OCI-LY7 (cell line): ENCODE data around the gene MET. TPM values are rescaled to one million over a fixed set of nuclear protein-coding genes. Genes with fewer than 3 reads are reported as not detected.

Experiments
- BruUV-seq: library from RNA; stranded (reverse); fragments of 400-500 nt; replicated peaks from 2 replicates; lab custom pipeline; 2021; lab: Mats Ljungman, UMichigan
- CTCF ChIA-PET: fragments of 300-600 bp; sonication (Branson Sonifier 250); formaldehyde crosslinking; loops from one replicate; lab custom pipeline; 2022; ENCODE audit warnings: antibody characterized with exemption; ENCODE audit not compliant: unreplicated experiment; lab: Charles Lee
- POLR2A ChIA-PET: fragments of 300-600 bp; sonication (Branson Sonifier 250); formaldehyde crosslinking; loops from one replicate; lab custom pipeline; 2022; ENCODE audit warnings: antibody characterized with exemption; lab: Charles Lee
- DNase-seq: peaks from one replicate; pipeline ENCODE4 v3.0.0-alpha.2; 2015; ENCODE audit warnings: low spot score
- H2AFZ ChIP-seq: fragments of 200-600 bp; sonication (generic), shearing (Covaris generic); 2 replicates; pipeline ENCODE4 v1.6.1; 2014; ENCODE audit warnings: mild to moderate bottlenecking, antibody characterized with exemption, low read length, moderate library complexity
- H3K27ac ChIP-seq: fragments of 200-600 bp; sonication (generic); 2 replicates; pipeline ENCODE4 v1.5.1; 2014; ENCODE audit warnings: mixed run types, low read depth, mild to moderate bottlenecking, moderate library complexity, low read length, inconsistent platforms; ENCODE audit not compliant: poor library complexity, severe bottlenecking
- H3K36me3 ChIP-seq: fragments of 200-600 bp; sonication (generic); 2 replicates; pipeline ENCODE4 v1.6.1; 2014; ENCODE audit warnings: mild to moderate bottlenecking, antibody characterized with exemption, low read length, moderate library complexity, mixed read lengths; ENCODE audit not compliant: insufficient read depth
- H3K4me1 ChIP-seq: fragments of 200-600 bp; sonication (generic); 2 replicates; pipeline ENCODE4 v1.5.1; 2014; ENCODE audit warnings: mild to moderate bottlenecking, low read length; ENCODE audit not compliant: insufficient read depth, poor library complexity, severe bottlenecking
- H3K4me2 ChIP-seq: fragments of 200-600 bp; sonication (generic); 2 replicates; pipeline ENCODE4 v1.6.1; 2014; ENCODE audit warnings: mild to moderate bottlenecking, low read length
- H3K4me3 ChIP-seq: fragments of 200-600 bp; sonication (generic); 2 replicates; pipeline ENCODE4 v1.5.1; 2014; ENCODE audit warnings: mild to moderate bottlenecking, low read depth, low read length; ENCODE audit not compliant: poor library complexity, severe bottlenecking
- H3K79me2 ChIP-seq: fragments of 200-600 bp; sonication (generic); 2 replicates; pipeline ENCODE4 v1.6.1; 2016; ENCODE audit warnings: low read depth, mild to moderate bottlenecking, low read length, moderate library complexity, mixed read lengths; ENCODE audit not compliant: insufficient read depth
- H3K9me2 ChIP-seq: fragments of 200-600 bp; sonication (generic); 2 replicates; pipeline ENCODE4 v1.6.1; 2016; ENCODE audit warnings: mild to moderate bottlenecking, low read length, mixed read lengths; ENCODE audit not compliant: insufficient read depth
- H3K9me3 ChIP-seq: fragments of 200-600 bp; sonication (generic); 2 replicates; pipeline ENCODE4 v1.6.1; 2014; ENCODE audit warnings: mild to moderate bottlenecking, mixed run types, low read length, mixed read lengths
- H4K20me1 ChIP-seq: fragments of 200-600 bp; sonication (generic); 2 replicates; pipeline ENCODE4 v1.6.1; 2014; ENCODE audit warnings: mild to moderate bottlenecking, antibody characterized with exemption, low read length, moderate library complexity, mixed read lengths; ENCODE audit not compliant: insufficient read depth
- EZH2phosphoT487 ChIP-seq: fragments of 200-600 bp; sonication (generic); IDR thresholded peaks from 2 replicates; pipeline ENCODE4 v1.6.1; 2018; ENCODE audit warnings: low read depth, borderline replicate concordance, mild to moderate bottlenecking, mixed run types, antibody characterized with exemption, low read length, moderate library complexity, mixed read lengths
- intact Hi-C: fragments of 100-400 bp; cut with micrococcal nuclease; formaldehyde crosslinking; loops from one replicate; pipeline ENCODE4 v1.10.0; 2022; ENCODE audit not compliant: unreplicated experiment
- total RNA-seq, 2 experiments: library from RNA; depleted of rRNA in 1 of 2; stranded (reverse); fragments of >200 nt in 1 of 2; shearing (Covaris generic) in 1 of 2; gene quantifications; 2 replicates each; pipeline ENCODE4 v1.2.3, GENCODE V29; 2014 to 2022
- TF ChIP-seq, protein P1 (sequence below): fragments of 200-600 bp; sonication (generic); conservative IDR thresholded peaks from 2 replicates; pipeline ENCODE4 v1.5.1; 2014; ENCODE audit warnings: mild to moderate bottlenecking, antibody characterized with exemption, low read length, moderate library complexity, mixed read lengths

The MET gene
- total RNA-seq, 2 experiments from 2014 or later: not detected

DNA sequence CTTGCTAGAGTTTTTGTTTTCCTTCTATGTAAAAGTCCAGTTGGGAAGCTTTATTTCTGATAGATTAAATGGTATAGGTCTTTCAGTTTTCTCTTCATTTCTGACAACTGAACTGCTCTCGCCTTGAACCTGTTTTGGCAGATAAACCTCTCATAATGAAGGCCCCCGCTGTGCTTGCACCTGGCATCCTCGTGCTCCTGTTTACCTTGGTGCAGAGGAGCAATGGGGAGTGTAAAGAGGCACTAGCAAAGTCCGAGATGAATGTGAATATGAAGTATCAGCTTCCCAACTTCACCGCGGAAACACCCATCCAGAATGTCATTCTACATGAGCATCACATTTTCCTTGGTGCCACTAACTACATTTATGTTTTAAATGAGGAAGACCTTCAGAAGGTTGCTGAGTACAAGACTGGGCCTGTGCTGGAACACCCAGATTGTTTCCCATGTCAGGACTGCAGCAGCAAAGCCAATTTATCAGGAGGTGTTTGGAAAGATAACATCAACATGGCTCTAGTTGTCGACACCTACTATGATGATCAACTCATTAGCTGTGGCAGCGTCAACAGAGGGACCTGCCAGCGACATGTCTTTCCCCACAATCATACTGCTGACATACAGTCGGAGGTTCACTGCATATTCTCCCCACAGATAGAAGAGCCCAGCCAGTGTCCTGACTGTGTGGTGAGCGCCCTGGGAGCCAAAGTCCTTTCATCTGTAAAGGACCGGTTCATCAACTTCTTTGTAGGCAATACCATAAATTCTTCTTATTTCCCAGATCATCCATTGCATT is 27.1 kb downstream of the MET start:
- no peaks in the 10 kb centered on the region for H3K79me2 ChIP-seq

DNA sequence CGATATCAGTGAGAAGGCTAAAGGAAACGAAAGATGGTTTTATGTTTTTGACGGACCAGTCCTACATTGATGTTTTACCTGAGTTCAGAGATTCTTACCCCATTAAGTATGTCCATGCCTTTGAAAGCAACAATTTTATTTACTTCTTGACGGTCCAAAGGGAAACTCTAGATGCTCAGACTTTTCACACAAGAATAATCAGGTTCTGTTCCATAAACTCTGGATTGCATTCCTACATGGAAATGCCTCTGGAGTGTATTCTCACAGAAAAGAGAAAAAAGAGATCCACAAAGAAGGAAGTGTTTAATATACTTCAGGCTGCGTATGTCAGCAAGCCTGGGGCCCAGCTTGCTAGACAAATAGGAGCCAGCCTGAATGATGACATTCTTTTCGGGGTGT is 27.7 kb downstream of the MET start:
- Histone ChIP-seq H3K9me2 (no peaks in the 10 kb centered on the region), H3K9me3 (no peaks in the 10 kb centered on the region), H3K4me2 (no peak overlapping the region), H4K20me1 (no peaks in the 10 kb centered on the region), H3K4me1 (no peaks in the 10 kb centered on the region), H3K27ac (no peak overlapping the region), H2AFZ (no peak overlapping the region), H3K36me3 (no peaks in the 10 kb centered on the region), H3K4me3 (no peak overlapping the region), H3K79me2 (no peaks in the 10 kb centered on the region)
- ChIA-PET POLR2A (interaction anchor here (0.6 kb wide), 1 partner anchor 1239 kb away, joined by 3 read pairs; no protein-coding TSS in a partner anchor), CTCF (no interaction called here)
- TF ChIP-seq, protein P1, sequence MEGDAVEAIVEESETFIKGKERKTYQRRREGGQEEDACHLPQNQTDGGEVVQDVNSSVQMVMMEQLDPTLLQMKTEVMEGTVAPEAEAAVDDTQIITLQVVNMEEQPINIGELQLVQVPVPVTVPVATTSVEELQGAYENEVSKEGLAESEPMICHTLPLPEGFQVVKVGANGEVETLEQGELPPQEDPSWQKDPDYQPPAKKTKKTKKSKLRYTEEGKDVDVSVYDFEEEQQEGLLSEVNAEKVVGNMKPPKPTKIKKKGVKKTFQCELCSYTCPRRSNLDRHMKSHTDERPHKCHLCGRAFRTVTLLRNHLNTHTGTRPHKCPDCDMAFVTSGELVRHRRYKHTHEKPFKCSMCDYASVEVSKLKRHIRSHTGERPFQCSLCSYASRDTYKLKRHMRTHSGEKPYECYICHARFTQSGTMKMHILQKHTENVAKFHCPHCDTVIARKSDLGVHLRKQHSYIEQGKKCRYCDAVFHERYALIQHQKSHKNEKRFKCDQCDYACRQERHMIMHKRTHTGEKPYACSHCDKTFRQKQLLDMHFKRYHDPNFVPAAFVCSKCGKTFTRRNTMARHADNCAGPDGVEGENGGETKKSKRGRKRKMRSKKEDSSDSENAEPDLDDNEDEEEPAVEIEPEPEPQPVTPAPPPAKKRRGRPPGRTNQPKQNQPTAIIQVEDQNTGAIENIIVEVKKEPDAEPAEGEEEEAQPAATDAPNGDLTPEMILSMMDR: no peak
- TF ChIP-seq EZH2phosphoT487: no peak
- intact Hi-C loops: no loop called here
- no peak for DNase-seq
- no TSS peak for BruUV-seq

More for the DNA sequence above, 27.1 kb downstream of the MET start:
- Histone ChIP-seq H2AFZ (no peak overlapping the region), H4K20me1 (no peaks in the 10 kb centered on the region), H3K4me2 (no peak overlapping the region), H3K27ac (no peak overlapping the region), H3K9me2 (no peaks in the 10 kb centered on the region), H3K4me1 (no peaks in the 10 kb centered on the region), H3K4me3 (no peak overlapping the region), H3K9me3 (no peaks in the 10 kb centered on the region), H3K36me3 (no peaks in the 10 kb centered on the region)
- BruUV-seq: no TSS peak
- intact Hi-C loops: no loop called here
- ChIA-PET CTCF (no interaction called here), POLR2A (interaction anchor here (0.6 kb wide), 1 partner anchor 1238 kb away, joined by 3 read pairs; no protein-coding TSS in a partner anchor)
- DNase-seq: no peak
- no peak for TF ChIP-seq EZH2phosphoT487
- TF ChIP-seq, protein P1: no peak
